ENCODE data around the gene PRKN. TPM values are rescaled to one million over a fixed set of nuclear protein-coding genes. Genes with fewer than 3 reads are reported as not detected.

The PRKN gene
- total RNA-seq, 2 donors from 2014 or later, result 3.3 to 4.8 TPM

DNA sequence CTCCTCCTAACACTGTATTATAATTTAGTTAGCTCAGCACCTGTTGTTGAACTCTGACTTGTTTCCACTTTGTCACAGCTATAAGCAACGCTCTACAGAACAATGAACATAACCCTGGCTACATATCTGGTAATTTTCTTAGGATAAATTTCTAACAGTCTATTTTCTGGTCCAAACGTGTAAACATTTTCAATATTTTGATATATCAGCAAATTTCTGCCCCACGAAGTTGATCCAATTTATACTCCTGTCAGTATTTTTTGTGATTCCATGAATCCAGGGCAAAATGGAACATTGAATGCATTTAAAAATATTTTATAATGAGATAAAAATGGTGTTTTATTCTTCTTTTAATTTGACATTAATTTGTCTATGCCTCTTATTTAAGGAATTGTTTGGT is 1005.2 kb downstream of the PRKN start:
- 86 to 89% methylated on average over 1 to 3 of the region's 3 CpGs for WGBS, 2 experiments (ENCODE audit: insufficient coverage in 1 of 2, insufficient read length in 1 of 2)
- H3K4me1 Mint-ChIP-seq, result peaks cover 21% of the 10 kb centered on the region

GRCh38 chr6:161721511-161721910 is 1006.1 kb downstream of the PRKN start:
- Mint-ChIP-seq H3K27me3 (ENCODE audit: insufficient read depth) (no peaks in the 10 kb centered on the region), H3K4me1 (peaks cover 22% of the 10 kb centered on the region), H3K4me3 (no peak overlapping the region), H3K9me3 (no peaks in the 10 kb centered on the region), H3K36me3 (ENCODE audit: low read depth) (no peaks in the 10 kb centered on the region), H3K27ac (no peak overlapping the region)
- H3K9me3 ChIP-seq (ENCODE audit: control insufficient read depth, low read length), result no peaks in the 10 kb centered on the region
- no peak overlapping the region for H3K9ac ChIP-seq (ENCODE audit: extremely low read depth, low read length, poor library complexity, severe bottlenecking)
- no peak for TF ChIP-seq CTCF (conservative IDR thresholded peaks at IDR 0.05)
- no peaks in the 10 kb centered on the region for H3K36me3 ChIP-seq (ENCODE audit: control insufficient read depth, insufficient read depth, low read length)
- H3K4me3 ChIP-seq (ENCODE audit: low read length), result no peak overlapping the region
- H3K4me1 ChIP-seq (ENCODE audit: control insufficient read depth, insufficient read depth, low read length), result peaks cover 6% of the 10 kb centered on the region
- DNase-seq, result no peak
- no peaks in the 10 kb centered on the region for H3K27me3 ChIP-seq (ENCODE audit: control insufficient read depth, insufficient read depth, low read length, poor library complexity, severe bottlenecking)
- no peak overlapping the region for H3K27ac ChIP-seq (ENCODE audit: low read depth, low read length)
- 92 to 100% methylated on average over 1 to 8 of the region's 8 CpGs for WGBS, 2 experiments (ENCODE audit: insufficient coverage in 1 of 2, insufficient read length in 1 of 2)

More for the DNA sequence above, 1005.2 kb downstream of the PRKN start:
- no peaks in the 10 kb centered on the region for H3K36me3 ChIP-seq (ENCODE audit: control insufficient read depth, insufficient read depth, low read length)
- TF ChIP-seq CTCF (conservative IDR thresholded peaks at IDR 0.05), result no peak
- DNase-seq, result no peak
- H3K9me3 ChIP-seq (ENCODE audit: control insufficient read depth, low read length), result no peaks in the 10 kb centered on the region
- no peak overlapping the region for H3K4me3 ChIP-seq (ENCODE audit: low read length)
- no peaks in the 10 kb centered on the region for H3K9me3 Mint-ChIP-seq
- H3K4me1 ChIP-seq (ENCODE audit: control insufficient read depth, insufficient read depth, low read length), result peaks cover 5% of the 10 kb centered on the region
- H3K9ac ChIP-seq (ENCODE audit: extremely low read depth, low read length, poor library complexity, severe bottlenecking), result no peak overlapping the region
- no peaks in the 10 kb centered on the region for H3K36me3 Mint-ChIP-seq (ENCODE audit: low read depth)
- no peaks in the 10 kb centered on the region for H3K27me3 ChIP-seq (ENCODE audit: control insufficient read depth, insufficient read depth, low read length, poor library complexity, severe bottlenecking)
- no peak overlapping the region for H3K4me3 Mint-ChIP-seq
- no peak overlapping the region for H3K27ac Mint-ChIP-seq
- H3K27ac ChIP-seq (ENCODE audit: low read depth, low read length), result no peak overlapping the region
- no peaks in the 10 kb centered on the region for H3K27me3 Mint-ChIP-seq (ENCODE audit: insufficient read depth)

DNA sequence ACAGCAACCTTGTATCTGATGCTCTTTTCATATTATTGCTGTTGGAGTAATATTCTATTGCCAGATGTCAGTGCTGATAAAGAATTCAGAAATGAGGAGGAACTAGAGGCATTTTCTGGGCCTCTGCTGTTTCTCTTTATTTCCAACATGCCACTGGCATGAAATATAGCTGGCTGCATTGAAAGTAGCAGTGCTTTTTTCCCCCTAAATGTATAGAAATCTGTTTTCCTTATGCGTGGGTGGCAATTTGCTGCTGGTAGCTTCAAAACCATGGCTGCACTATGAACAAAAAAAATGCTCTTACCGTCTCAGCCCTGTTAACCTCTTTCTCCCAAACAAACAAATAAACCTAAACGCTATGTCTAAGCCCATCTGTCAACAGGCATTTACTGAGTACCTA is 1011.4 kb downstream of the PRKN start:
- no peak overlapping the region for H3K4me3 ChIP-seq (ENCODE audit: low read length)
- 48% methylated on average over 3 of the region's 3 CpGs; no CpG with 5 or more reads in 1 of the 2 experiments for WGBS, 2 experiments (ENCODE audit: insufficient coverage in 1 of 2, insufficient read length in 1 of 2)
- H3K36me3 ChIP-seq (ENCODE audit: control insufficient read depth, insufficient read depth, low read length), result no peaks in the 10 kb centered on the region
- peaks cover 11% of the 10 kb centered on the region for H3K9me3 ChIP-seq (ENCODE audit: control insufficient read depth, low read length)
- Mint-ChIP-seq H3K4me1 (peaks cover 31% of the 10 kb centered on the region), H3K36me3 (ENCODE audit: low read depth) (no peaks in the 10 kb centered on the region), H3K9me3 (peaks cover 5% of the 10 kb centered on the region), H3K27ac (no peak overlapping the region), H3K27me3 (ENCODE audit: insufficient read depth) (peaks cover 7% of the 10 kb centered on the region), H3K4me3 (no peak overlapping the region)
- H3K27ac ChIP-seq (ENCODE audit: low read depth, low read length), result no peak overlapping the region
- H3K4me1 ChIP-seq (ENCODE audit: control insufficient read depth, insufficient read depth, low read length), result peaks cover 12% of the 10 kb centered on the region
- no peak overlapping the region for H3K9ac ChIP-seq (ENCODE audit: extremely low read depth, low read length, poor library complexity, severe bottlenecking)
- H3K27me3 ChIP-seq (ENCODE audit: control insufficient read depth, insufficient read depth, low read length, poor library complexity, severe bottlenecking), result no peaks in the 10 kb centered on the region
- no peak for DNase-seq
- TF ChIP-seq CTCF (conservative IDR thresholded peaks at IDR 0.05), result no peak

Data from endodermal cell (in vitro differentiated cells).